Gastrocnemius medialis (tissue), 4 donors: Measurements from ENCODE around the gene SAP30L.

ENCODE experiments used
- POLR2A ChIP-seq, 2 donors: fragments of 450-650 bp; IDR thresholded peaks; one replicate each; pipeline ENCODE4 v1.6.1; 2017; ENCODE audit warnings: antibody characterized with exemption in 2 of 2, mild to moderate bottlenecking in 2 of 2, moderate library complexity in 2 of 2
- TF ChIP-seq, protein P1 (sequence below), 5 experiments: fragments of 450-650 bp in 3 of 5; fragments of 200-600 bp in 2 of 5; sonication (generic) in 2 of 5; IDR thresholded peaks in 4 of 5; conservative IDR thresholded peaks in 1 of 5; 1 replicate in 4 of 5; 2 replicates in 1 of 5; pipeline ENCODE4 v1.5.1; 2016 to 2019; ENCODE audit warnings: antibody characterized with exemption in 5 of 5, mild to moderate bottlenecking in 3 of 5, moderate library complexity in 3 of 5

DNA sequence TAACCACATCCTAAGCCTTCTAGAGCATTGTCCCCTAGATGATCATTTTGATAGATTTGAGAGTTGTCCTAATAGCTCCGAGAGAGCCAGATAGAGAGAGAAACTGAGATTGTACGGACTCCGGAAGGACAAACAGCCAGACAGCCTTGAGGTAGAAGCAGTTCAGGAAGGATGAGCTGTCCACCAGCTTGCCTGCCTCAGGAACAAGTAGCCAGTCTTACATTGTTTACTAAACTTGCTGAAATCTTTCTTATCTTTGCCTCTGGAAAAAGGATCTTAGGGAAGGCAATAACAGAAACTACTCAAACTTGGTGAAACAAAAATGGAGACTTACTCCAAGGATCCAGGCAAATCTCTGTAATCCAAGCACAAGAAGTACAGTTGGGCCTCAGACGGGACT is 39.0 kb upstream of the SAP30L start:
- TF ChIP-seq POLR2A (IDR thresholded peaks at IDR 0.05), result no peak
- TF ChIP-seq, protein P1, sequence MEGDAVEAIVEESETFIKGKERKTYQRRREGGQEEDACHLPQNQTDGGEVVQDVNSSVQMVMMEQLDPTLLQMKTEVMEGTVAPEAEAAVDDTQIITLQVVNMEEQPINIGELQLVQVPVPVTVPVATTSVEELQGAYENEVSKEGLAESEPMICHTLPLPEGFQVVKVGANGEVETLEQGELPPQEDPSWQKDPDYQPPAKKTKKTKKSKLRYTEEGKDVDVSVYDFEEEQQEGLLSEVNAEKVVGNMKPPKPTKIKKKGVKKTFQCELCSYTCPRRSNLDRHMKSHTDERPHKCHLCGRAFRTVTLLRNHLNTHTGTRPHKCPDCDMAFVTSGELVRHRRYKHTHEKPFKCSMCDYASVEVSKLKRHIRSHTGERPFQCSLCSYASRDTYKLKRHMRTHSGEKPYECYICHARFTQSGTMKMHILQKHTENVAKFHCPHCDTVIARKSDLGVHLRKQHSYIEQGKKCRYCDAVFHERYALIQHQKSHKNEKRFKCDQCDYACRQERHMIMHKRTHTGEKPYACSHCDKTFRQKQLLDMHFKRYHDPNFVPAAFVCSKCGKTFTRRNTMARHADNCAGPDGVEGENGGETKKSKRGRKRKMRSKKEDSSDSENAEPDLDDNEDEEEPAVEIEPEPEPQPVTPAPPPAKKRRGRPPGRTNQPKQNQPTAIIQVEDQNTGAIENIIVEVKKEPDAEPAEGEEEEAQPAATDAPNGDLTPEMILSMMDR (IDR thresholded peaks at IDR 0.05 in 4 of 5, conservative IDR thresholded peaks at IDR 0.05 in 1 of 5), result no peak
